HepG2 (cell line): ENCODE data around the gene TMEM39B. TPM values are rescaled to one million over a fixed set of nuclear protein-coding genes. Genes with fewer than 3 reads are reported as not detected.
"Not testable (repeated sequence)": the region's sequence is repeated elsewhere in the genome, so short reads cannot be mapped to it uniquely, and the experiment has no call there.

Source experiments
- ATAC-seq: fragments of 200-7000 bp; cut with Tn5 transposase; 3 replicates; pipeline ENCODE4 v1.9.1; 2020; ENCODE audit warnings: mild to moderate bottlenecking, moderate library complexity
- BruUV-seq: library from RNA; stranded (reverse); fragments of 400-500 nt; replicated peaks from 2 replicates; lab custom pipeline; 2021; lab: Mats Ljungman, UMichigan
- CTCF ChIA-PET: fragments of 300-600 bp; formaldehyde crosslinking; extraction: SDS; loops from one replicate; lab custom pipeline; 2021; ENCODE audit warnings: low total read pairs, inconsistent platforms, low intra/inter-chr PET ratio; lab: Yijun Ruan, JAX
- POLR2A ChIA-PET: fragments of 350-600 bp; sonication (Branson Sonifier 250); formaldehyde crosslinking; loops from one replicate; lab custom pipeline; 2020; ENCODE audit warnings: antibody characterized with exemption, inconsistent platforms; lab: Yijun Ruan, JAX
- DNase-seq: peaks from one replicate; pipeline ENCODE4 v3.0.0-alpha.2; 2015; ENCODE audit warnings: low spot score
- FAIRE-seq: peaks from 3 replicates; lab custom pipeline; 2011; peaks lifted over from hg19 to GRCh38; lab: Jason Lieb, UNC
- H2AFZ ChIP-seq: one replicate; pipeline ENCODE4 v1.6.1; 2011; ENCODE audit warnings: low read length, inconsistent platforms
- H3K27ac ChIP-seq: fragments of 300-600 bp; 3 replicates; pipeline ENCODE4 v1.8.0; 2011; ENCODE audit warnings: mixed run types, mild to moderate bottlenecking, mixed read lengths, low read length, inconsistent platforms; ENCODE audit not compliant: insufficient read depth; ENCODE audit errors: extremely low read length
- H3K27me3 ChIP-seq, 2 experiments: fragments of 200-600 bp in 1 of 2; 2 replicates in 1 of 2; 3 replicates in 1 of 2; pipeline versions ENCODE4 v1.6.0 to v1.8.0; 2011; ENCODE audit warnings: low read length in 2 of 2, mild to moderate bottlenecking in 2 of 2, moderate library complexity in 2 of 2, inconsistent platforms in 1 of 2; ENCODE audit not compliant: insufficient read depth in 2 of 2, control insufficient read depth in 1 of 2
- H3K36me3 ChIP-seq, 2 experiments: fragments of 200-600 bp in 1 of 2; replicated peaks in 1 of 2; 2 replicates in 1 of 2; 3 replicates in 1 of 2; pipeline versions ENCODE4 v1.5.1 to v1.8.0; 2011; ENCODE audit warnings: low read length in 2 of 2, inconsistent platforms in 1 of 2; ENCODE audit not compliant: insufficient read depth in 2 of 2, control insufficient read depth in 1 of 2
- H3K4me1 ChIP-seq: 2 replicates; pipeline ENCODE4 v1.5.1; 2012; ENCODE audit warnings: low read length, inconsistent platforms; ENCODE audit not compliant: insufficient read depth
- H3K4me2 ChIP-seq: 2 replicates; pipeline ENCODE4 v1.6.0; 2011; ENCODE audit warnings: low read depth, low read length, inconsistent platforms
- H3K4me3 ChIP-seq, 3 experiments: fragments of 200-600 bp in 1 of 3; sonication (generic), shearing (Covaris generic) in 1 of 3; replicated peaks in 1 of 3; 2 replicates each; pipeline ENCODE4 v1.5.1; 2011 to 2016; ENCODE audit warnings: low read length in 3 of 3, inconsistent platforms in 2 of 3, low read depth in 2 of 3, mild to moderate bottlenecking in 2 of 3, control low read depth in 1 of 3, mixed read lengths in 1 of 3; ENCODE audit not compliant: insufficient read depth in 1 of 3
- H3K79me2 ChIP-seq: one replicate; pipeline ENCODE4 v1.6.1; 2011; ENCODE audit warnings: low read length, inconsistent platforms; ENCODE audit not compliant: insufficient read depth
- H3K9ac ChIP-seq: 2 replicates; pipeline ENCODE4 v1.6.0; 2011; ENCODE audit warnings: mild to moderate bottlenecking, low read depth, low read length, inconsistent platforms; ENCODE audit not compliant: insufficient read depth
- H3K9me3 ChIP-seq: 2 replicates; pipeline ENCODE4 v1.5.1; 2012; ENCODE audit warnings: mild to moderate bottlenecking, low read length
- H4K20me1 ChIP-seq: 2 replicates; pipeline ENCODE4 v1.6.0; 2011; ENCODE audit warnings: inconsistent platforms, mild to moderate bottlenecking, low read length, moderate library complexity; ENCODE audit not compliant: insufficient read depth
- MAFF ChIP-seq: IDR thresholded peaks from 2 replicates; pipeline ENCODE4 v1.6.1; 2011; ENCODE audit warnings: low read depth, low read length, improper control_type of control experiment
- MAFK ChIP-seq, 2 experiments: IDR thresholded peaks in 1 of 2; conservative IDR thresholded peaks in 1 of 2; 2 replicates each; pipeline ENCODE4 v1.6.1; 2011; ENCODE audit warnings: improper control_type of control experiment in 2 of 2, low read length in 2 of 2
- ZNF317 ChIP-seq: sonication (generic); formaldehyde crosslinking; IDR thresholded peaks from 2 replicates; pipeline ENCODE4 v1.5.0; 2020; ENCODE audit warnings: mild to moderate bottlenecking, missing genetic modification reagents
- WGBS: methylation state at CpG from one replicate; pipeline ENCODE4 v1.1.6; 2017; ENCODE audit warnings: low lambda C conversion rate; 5-methylcytosine and 5-hydroxymethylcytosine counted together
- in situ Hi-C: cut with HindIII; loops from 2 replicates; pipeline ENCODE4 v1.10.0; 2017; ENCODE audit warnings: low pct_unique_long_range_greater_than_20kb; ENCODE audit not compliant: extremely low pct_ligation_motif_present
- intact Hi-C: fragments of 100-400 bp; cut with micrococcal nuclease; formaldehyde crosslinking; loops from one replicate; pipeline ENCODE4 v1.10.0; 2022; ENCODE audit not compliant: unreplicated experiment
- polyA plus RNA-seq, 8 experiments: library from polyadenylated mRNA; depleted of rRNA in 3 of 8; stranded (reverse) in 7 of 8; unstranded in 1 of 8; fragments of >200 nt; fragmentation: Illumina TruSeq in 4 of 8; extraction: Trizol in 4 of 8; gene quantifications; 2 replicates each; pipeline versions ENCODE4 v1.2.1 to v1.2.3, GENCODE V29; 2011 to 2016; ENCODE audit warnings: low read depth in 4 of 8, missing spikeins in 1 of 8, mixed read lengths in 1 of 8; ENCODE audit not compliant: insufficient read depth in 1 of 8
- total RNA-seq, 5 experiments: library from RNA; depleted of rRNA; stranded (reverse); fragments of >200 nt; fragmentation: Illumina TruSeq; extraction: Trizol; gene quantifications; 2 replicates each; pipeline ENCODE4 v1.2.3, GENCODE V29; 2016; ENCODE audit warnings: low read depth in 1 of 5
- TF ChIP-seq, protein P1 (sequence below): fragments of 450-650 bp; IDR thresholded peaks from 2 replicates; pipeline ENCODE4 v1.6.1; 2016

Gene TMEM39B
- total and polyA plus RNA-seq, 2 of the 13 experiments (the other 11 are each of a cell fraction or from before 2014, with no cell fraction given), result 4.9 to 10.4 TPM

DNA sequence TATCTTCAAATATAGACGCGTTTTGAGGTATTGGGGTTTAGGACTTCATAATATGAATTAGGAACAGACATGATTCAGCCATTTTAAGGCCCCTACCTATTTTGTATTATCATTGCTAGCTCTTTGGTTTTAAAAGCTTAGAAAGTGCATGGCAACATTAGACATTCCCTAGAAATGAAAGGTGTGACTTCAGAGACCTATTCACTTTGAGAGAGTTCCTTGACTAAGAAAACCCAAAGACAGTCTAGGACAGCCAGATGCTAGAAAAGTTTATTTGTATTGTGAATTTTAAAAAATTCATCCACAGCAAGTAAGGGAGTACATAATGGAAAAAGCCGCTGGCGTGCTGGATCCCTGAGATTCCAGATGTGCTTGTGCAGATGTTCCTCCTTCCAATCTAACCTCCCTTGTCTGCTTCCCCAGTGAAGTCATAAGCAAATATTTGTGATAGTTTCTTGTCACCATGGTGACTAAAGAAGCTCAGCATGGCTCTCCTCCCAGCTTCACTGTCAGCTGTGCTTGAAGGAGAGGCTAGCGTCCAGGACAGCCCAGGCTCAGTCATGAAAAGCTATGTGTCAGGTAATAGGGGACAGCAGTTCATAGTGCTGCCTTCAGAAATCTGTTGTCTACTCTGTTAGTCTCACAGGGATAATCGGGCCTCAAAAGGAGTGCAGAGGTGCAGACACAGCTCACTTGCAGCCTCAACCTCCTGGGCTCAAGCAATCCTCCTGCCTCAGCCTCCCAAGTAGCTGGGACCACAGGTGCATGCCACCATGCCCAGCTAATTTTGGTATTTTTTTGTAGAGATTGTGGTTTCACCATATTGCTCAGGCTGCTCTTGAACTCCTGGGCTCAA is 69.9 kb downstream of the TMEM39B start (continued):
- TF ChIP-seq ZNF317, result peak; percentile 86
- TF ChIP-seq, all 625 proteins: peak for 14

DNA sequence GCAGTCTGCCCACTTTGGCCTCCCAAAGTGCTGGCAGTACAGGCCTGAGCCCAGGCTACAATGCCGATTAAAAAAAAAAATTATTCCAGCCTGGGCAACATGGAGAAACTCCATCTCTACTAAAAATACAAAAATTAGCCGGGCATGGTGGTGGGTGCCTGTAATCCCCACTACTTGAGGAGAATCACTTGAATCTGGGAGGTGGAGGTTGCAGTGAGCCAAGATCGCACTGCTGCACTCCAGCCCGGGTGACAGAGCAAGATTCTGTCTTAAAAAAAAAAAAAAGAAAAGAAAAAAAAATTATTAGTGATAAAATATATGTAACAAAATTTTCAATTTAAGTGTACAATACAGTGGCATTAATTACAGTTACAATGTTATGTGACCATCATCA is 70.6 kb downstream of the TMEM39B start:
- POLR2A ChIA-PET, result interaction anchor here (1.4 kb wide), 1 partner anchor 35 kb away, joined by 6 read pairs; the partner anchor contains the start of gene KPNA6
- CTCF ChIA-PET, FAIRE-seq, H3K9me3 ChIP-seq, H2AFZ ChIP-seq, H3K4me3 ChIP-seq, BruUV-seq, H3K4me2 ChIP-seq, H3K36me3 ChIP-seq, intact Hi-C loops, in situ Hi-C loops, DNase-seq, ATAC-seq, H3K9ac ChIP-seq, H3K27me3 ChIP-seq: not testable (repeated sequence)
- peak overlapping the region; percentile 59 for H3K27ac ChIP-seq
- WGBS, result 94% methylated on average over 4 of the region's 4 CpGs
- H3K79me2 ChIP-seq, result peaks cover 87% of the 10 kb centered on the region
- H4K20me1 ChIP-seq, result peaks cover 44% of the 10 kb centered on the region
- peaks cover 33% of the 10 kb centered on the region for H3K4me1 ChIP-seq

DNA sequence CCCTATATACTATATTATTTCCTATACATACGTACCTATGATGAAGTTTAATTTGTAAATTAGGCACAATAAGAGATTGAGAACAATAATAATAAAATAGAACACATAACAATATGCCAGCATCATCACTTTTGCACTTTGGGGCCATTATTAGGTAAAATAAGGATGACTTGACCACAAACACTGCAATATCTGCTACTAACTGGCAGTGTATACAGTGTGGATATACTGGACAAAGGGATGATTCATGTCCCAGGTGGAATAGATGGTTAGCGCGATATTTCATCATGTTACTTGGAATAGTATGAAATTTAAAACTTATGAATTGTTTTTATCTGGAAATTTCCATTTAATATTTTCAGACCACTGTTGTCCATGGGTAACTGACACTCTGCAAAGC is 71.3 kb downstream of the TMEM39B start:
- Histone ChIP-seq H3K27me3 (no peaks in the 10 kb centered on the region), H3K4me1 (peaks cover 25% of the 10 kb centered on the region), H3K9ac (no peak overlapping the region), H3K27ac (no peak overlapping the region), H2AFZ (no peak overlapping the region), H4K20me1 (peaks cover 41% of the 10 kb centered on the region), H3K4me3 (no peak overlapping the region), H3K9me3 (no peaks in the 10 kb centered on the region), H3K36me3 (0 out of 5 replicates have a peak, but pooled peaks cover 0 to 3% of the 10 kb centered on the region in 2 experiments), H3K4me2 (no peak overlapping the region), H3K79me2 (peaks cover 87% of the 10 kb centered on the region)
- FAIRE-seq (no peak), ATAC-seq (no peak), DNase-seq (no peak)
- TF ChIP-seq, protein P1, sequence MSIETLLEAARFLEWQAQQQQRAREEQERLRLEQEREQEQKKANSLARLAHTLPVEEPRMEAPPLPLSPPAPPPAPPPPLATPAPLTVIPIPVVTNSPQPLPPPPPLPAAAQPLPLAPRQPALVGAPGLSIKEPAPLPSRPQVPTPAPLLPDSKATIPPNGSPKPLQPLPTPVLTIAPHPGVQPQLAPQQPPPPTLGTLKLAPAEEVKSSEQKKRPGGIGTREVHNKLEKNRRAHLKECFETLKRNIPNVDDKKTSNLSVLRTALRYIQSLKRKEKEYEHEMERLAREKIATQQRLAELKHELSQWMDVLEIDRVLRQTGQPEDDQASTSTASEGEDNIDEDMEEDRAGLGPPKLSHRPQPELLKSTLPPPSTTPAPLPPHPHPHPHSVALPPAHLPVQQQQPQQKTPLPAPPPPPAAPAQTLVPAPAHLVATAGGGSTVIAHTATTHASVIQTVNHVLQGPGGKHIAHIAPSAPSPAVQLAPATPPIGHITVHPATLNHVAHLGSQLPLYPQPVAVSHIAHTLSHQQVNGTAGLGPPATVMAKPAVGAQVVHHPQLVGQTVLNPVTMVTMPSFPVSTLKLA, result no peak
- TF ChIP-seq MAFF (peak; percentile 26; the same call in 1 of the 2 replicates), MAFK (conservative IDR thresholded peaks at IDR 0.05 in 1 of 2, IDR thresholded peaks at IDR 0.05 in 1 of 2; ENCODE audit: low read length in 2 of 2) (peak; percentile 35 to 61; a peak in 2 of 4 replicates)
- WGBS, result 99% methylated on average over 3 of the region's 3 CpGs
- ChIA-PET CTCF (no interaction called here), POLR2A (no interaction called here)
- intact Hi-C loops, result no loop called here
- in situ Hi-C loops, result no loop called here
- no TSS peak for BruUV-seq
